Measurements from ENCODE around the gene CLCN7. TPM values are rescaled to one million over a fixed set of nuclear protein-coding genes. Genes with fewer than 3 reads are reported as not detected.

Gene CLCN7
- total RNA-seq, 1 experiment from 2014 or later, result 110 TPM

- no peak for DNase-seq
- no peaks in the 10 kb centered on the region for H3F3A ChIP-seq (ENCODE audit: insufficient read depth, low read depth)
- BruUV-seq (replicated peaks), result no TSS peak
- ChIA-PET POLR2A (ENCODE audit: unreplicated experiment) (no interaction called here), CTCF (no interaction called here)
- no peaks in the 10 kb centered on the region for H3K27me3 ChIP-seq (ENCODE audit: insufficient read depth, low read depth)
- no peak overlapping the region for H3K4me2 ChIP-seq
- no peaks in the 10 kb centered on the region for H3K4me1 ChIP-seq (replicated peaks; ENCODE audit: insufficient read depth)
- H3K9me2 ChIP-seq (ENCODE audit: insufficient read depth), result no peaks in the 10 kb centered on the region
- H3K4me3 ChIP-seq, result no peak overlapping the region
- H3K36me3 ChIP-seq (ENCODE audit: low read depth), result no peaks in the 10 kb centered on the region
- TF ChIP-seq EZH2 (IDR thresholded peaks at IDR 0.05; ENCODE audit: low read depth) (no peak), CTCF (conservative IDR thresholded peaks at IDR 0.05) (no peak)
- no peak overlapping the region for H2AFZ ChIP-seq
- intact Hi-C loops (cut with micrococcal nuclease; ENCODE audit: unreplicated experiment), result no loop called here
- no peaks in the 10 kb centered on the region for H4K20me1 ChIP-seq (ENCODE audit: insufficient read depth)
- no peaks in the 10 kb centered on the region for H3K9me3 ChIP-seq (ENCODE audit: insufficient read depth, low read depth)
- no peaks in the 10 kb centered on the region for H3K79me2 ChIP-seq (ENCODE audit: low read depth)
- H3K27ac ChIP-seq, result no peak overlapping the region
Observed at GRCh38 chr16:1505912-1506311, 31.1 kb upstream of the CLCN7 start.

- Histone ChIP-seq H2AFZ (no peak overlapping the region), H3K27me3 (ENCODE audit: insufficient read depth, low read depth) (no peaks in the 10 kb centered on the region), H3K4me1 (replicated peaks; ENCODE audit: insufficient read depth) (no peaks in the 10 kb centered on the region), H3K4me3 (no peak overlapping the region), H4K20me1 (ENCODE audit: insufficient read depth) (no peaks in the 10 kb centered on the region), H3K36me3 (ENCODE audit: low read depth) (no peaks in the 10 kb centered on the region), H3K9me2 (ENCODE audit: insufficient read depth) (no peaks in the 10 kb centered on the region), H3K79me2 (ENCODE audit: low read depth) (no peaks in the 10 kb centered on the region), H3K27ac (no peak overlapping the region), H3F3A (ENCODE audit: insufficient read depth, low read depth) (no peaks in the 10 kb centered on the region), H3K9me3 (ENCODE audit: insufficient read depth, low read depth) (no peaks in the 10 kb centered on the region), H3K4me2 (no peak overlapping the region)
- CTCF ChIA-PET, result no interaction called here
- no peak for DNase-seq
- no TSS peak for BruUV-seq (replicated peaks)
- intact Hi-C loops (cut with micrococcal nuclease; ENCODE audit: unreplicated experiment), result no loop called here
- no peak for TF ChIP-seq EZH2 (IDR thresholded peaks at IDR 0.05; ENCODE audit: low read depth)
- no peak for TF ChIP-seq CTCF (conservative IDR thresholded peaks at IDR 0.05)
- POLR2A ChIA-PET (ENCODE audit: unreplicated experiment), result no interaction called here
Observed at GRCh38 chr16:1505073-1505844, 30.4 kb upstream of the CLCN7 start.

DNA sequence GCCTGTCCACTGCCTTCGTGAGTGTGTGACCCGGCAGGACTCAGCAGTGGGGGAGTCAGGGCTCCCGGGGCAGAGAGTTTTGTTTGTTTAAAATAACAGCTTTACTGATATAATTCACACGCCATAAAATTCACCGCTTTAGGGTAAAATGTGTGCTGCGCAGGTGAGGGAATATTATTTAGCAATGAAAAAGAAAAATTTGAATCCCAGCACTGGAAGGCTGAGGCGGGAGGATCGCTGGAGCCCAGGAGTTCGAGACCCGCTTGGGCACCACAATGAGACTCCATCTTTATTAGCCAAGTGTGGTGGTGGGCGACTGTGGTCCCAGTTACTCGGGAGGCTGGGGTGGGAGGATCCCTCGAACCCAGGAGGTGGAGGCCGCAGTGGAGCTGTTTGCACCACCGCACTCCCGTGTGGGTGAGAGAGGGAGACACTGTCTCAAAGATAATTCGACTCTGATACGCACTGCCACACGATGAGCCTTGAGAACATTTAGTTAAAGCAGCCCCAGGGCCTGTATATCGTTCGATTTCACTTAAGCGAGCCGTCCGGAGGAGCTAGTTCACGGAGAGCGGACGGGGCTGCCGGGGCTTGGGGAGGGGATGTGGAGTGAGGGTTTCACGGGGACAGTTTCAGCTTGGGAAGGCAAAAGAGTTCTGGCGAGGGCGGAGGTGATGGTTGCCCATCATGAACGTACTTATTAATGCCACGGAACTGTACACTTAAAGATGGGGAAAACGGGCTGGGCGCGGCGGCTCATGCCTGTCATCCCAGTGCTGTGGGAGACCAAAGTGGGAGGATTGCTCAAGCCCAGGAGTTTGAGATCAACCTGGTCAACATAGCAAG, 28.5 kb upstream of the CLCN7 start:
- no peaks in the 10 kb centered on the region for H3K27me3 ChIP-seq (ENCODE audit: insufficient read depth, low read depth)
- BruUV-seq (replicated peaks), result no TSS peak

More for the DNA sequence above, 28.5 kb upstream of the CLCN7 start:
- Histone ChIP-seq H3K79me2 (ENCODE audit: low read depth) (no peaks in the 10 kb centered on the region), H3K36me3 (ENCODE audit: low read depth) (no peaks in the 10 kb centered on the region), H3K9me2 (ENCODE audit: insufficient read depth) (no peaks in the 10 kb centered on the region), H3F3A (ENCODE audit: insufficient read depth, low read depth) (no peaks in the 10 kb centered on the region), H3K4me1 (replicated peaks; ENCODE audit: insufficient read depth) (no peaks in the 10 kb centered on the region), H3K4me3 (no peak overlapping the region), H3K27ac (no peak overlapping the region), H3K4me2 (no peak overlapping the region), H3K9me3 (ENCODE audit: insufficient read depth, low read depth) (no peaks in the 10 kb centered on the region), H2AFZ (no peak overlapping the region), H4K20me1 (ENCODE audit: insufficient read depth) (no peaks in the 10 kb centered on the region)
- TF ChIP-seq CTCF (conservative IDR thresholded peaks at IDR 0.05) (no peak), EZH2 (IDR thresholded peaks at IDR 0.05; ENCODE audit: low read depth) (no peak)
- POLR2A ChIA-PET (ENCODE audit: unreplicated experiment), result no interaction called here
- no peak for DNase-seq
- CTCF ChIA-PET, result interaction anchor here (0.5 kb wide), 1 partner anchor 14 kb away, joined by 4 read pairs; no protein-coding TSS in a partner anchor
- intact Hi-C loops (cut with micrococcal nuclease; ENCODE audit: unreplicated experiment), result no loop called here

Measured in PC-9 (cell line).